Muscle of back (tissue), 11 donors: ENCODE data around the gene PHGDH. TPM values are rescaled to one million over a fixed set of nuclear protein-coding genes. Genes with fewer than 3 reads are reported as not detected.
"Not testable (repeated sequence)": the region's sequence is repeated elsewhere in the genome, so short reads cannot be mapped to it uniquely, and the experiment has no call there.

ENCODE experiments used
- DNase-seq, 3 donors: peaks; one replicate each; pipeline versions ENCODE4 v3.0.0 to v3.0.0-alpha.2; 2013
- polyA plus RNA-seq, 10 donors: library from polyadenylated mRNA; unstranded; fragments of 120-200 nt; gene quantifications; one replicate each; pipeline ENCODE4 v1.2.1, GENCODE V29; 2013; ENCODE audit not compliant: insufficient read length in 10 of 10

The PHGDH gene
- polyA plus RNA-seq, 10 donors, result 54.5 to 120 (median 70.8) TPM

DNA sequence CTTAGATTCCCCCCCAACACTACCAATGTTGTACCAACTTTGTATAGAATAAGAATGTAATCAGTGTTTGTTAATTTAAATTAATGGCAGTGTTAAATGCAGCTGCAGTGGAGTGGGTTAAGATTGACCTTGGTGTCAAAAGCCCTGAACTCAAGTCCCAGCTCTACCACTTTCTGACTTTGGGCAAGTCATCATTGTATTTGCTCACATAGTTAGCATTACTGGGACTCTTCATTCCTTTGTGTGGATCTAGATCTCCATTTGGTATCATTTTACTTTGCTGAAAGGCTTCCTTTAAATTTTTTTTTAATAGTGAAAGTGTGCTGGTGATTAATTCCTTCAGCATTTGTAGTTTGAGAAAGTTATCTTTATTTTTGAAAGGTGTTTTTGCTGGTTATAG is 22.2 kb upstream of the PHGDH start:
- DNase-seq, result no peak

DNA sequence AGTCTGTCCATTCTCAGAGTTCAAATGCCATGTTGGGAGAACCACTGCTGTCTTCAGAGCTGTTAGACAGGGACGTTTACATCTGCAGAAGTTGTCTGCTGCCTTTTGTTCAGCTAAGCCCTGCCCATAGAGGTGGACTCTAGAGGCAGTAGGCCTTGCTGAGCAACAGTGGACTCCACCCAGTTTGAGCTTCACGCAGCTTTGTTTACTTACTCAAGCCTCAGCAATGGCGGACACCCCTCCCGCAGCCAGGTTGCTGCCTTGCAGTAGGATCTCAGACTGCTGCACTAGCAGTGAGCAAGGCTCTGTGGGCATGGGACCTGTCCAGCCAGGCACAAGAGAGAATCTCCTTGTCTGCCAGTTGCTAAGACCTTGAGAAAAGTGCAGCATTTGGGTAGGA is 14.9 kb upstream of the PHGDH start:
- DNase-seq, result not testable (repeated sequence)

DNA sequence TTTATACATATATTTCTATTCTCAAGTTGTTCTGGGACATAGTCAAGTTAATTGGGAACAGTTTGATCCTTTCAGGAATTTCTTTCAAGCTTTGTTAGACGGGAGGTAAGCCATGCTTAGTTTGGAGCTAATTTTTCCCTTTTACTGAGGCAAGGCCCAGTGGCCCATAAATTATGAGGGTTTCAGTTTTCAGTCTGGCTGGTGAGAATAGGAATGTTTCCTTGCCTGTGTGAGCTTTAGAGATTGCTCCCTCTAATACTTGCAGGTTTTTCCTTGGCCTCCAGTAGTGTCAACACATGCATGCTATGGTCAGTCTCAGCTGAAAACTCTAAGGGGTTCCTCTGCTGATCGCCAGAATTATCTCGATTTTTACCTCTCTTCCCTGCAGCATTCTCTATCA is 14.1 kb upstream of the PHGDH start:
- DNase-seq, result no peak

DNA sequence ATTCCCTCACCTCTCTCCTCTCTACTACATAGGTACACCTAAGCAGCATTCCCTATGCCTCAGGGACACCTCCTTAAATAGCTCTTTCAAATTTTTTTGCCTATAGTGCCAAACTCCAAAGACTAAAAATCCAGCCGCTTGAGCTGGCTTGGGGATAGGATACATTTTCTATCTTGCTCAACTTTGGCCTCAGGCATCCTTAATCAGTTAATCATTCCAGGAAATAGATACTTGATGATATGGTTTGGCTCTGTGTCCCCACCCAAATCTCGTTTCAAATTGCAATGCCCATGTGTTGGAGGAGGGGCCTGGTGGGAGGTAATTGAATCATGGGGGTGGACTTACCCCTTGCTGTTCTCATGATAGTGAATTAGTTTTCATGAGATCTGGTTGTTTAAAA is 11.4 kb upstream of the PHGDH start:
- no peak for DNase-seq

- no peak for DNase-seq
Measured at GRCh38 chr1:119701659-119702058, 10.1 kb upstream of the PHGDH start.

DNA sequence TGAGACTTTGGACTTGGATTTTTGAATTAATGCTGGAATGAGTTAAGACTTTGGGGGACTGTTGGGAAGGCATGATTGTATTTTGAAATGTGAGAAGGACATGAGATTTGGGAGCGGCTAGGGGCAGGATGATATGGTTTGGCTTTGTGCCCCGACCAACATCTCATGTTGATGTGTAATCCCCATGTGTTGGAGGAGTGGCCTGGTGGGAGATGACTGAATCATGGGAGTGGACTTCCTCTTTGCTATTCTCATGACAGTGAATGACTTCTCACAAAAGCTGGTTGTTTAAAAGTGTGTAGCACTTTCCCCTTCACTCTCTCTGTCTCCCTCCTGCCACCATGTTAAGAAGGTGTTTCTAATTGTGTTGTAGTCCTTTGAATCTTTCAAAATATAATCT is 9.3 kb upstream of the PHGDH start:
- DNase-seq, result peak in 1 of 3 donors; percentile 64

GRCh38 chr1:119703666-119704450 is 7.9 kb upstream of the PHGDH start:
- DNase-seq, result no peak

DNA sequence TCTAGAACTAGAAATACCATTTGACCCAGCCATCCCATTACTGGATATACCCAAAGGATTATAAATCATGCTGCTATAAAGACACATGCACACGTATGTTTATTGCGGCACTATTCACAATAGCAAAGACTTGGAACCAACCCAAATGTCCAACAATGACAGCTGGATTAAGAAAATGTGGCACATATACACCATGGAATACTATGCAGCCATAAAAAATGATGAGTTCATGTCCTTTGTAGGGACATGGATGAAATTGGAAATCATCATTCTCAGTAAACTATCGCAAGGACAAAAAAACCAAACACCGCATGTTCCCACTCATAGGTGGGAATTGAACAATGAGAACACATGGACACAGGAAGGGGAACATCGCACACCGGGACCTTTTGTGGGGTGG is 5.1 kb upstream of the PHGDH start:
- DNase-seq, result not testable (repeated sequence)

- not testable (repeated sequence) for DNase-seq
Measured at GRCh38 chr1:119711356-119711803, 354 bp upstream of the PHGDH start.

- DNase-seq, result peak; percentile 89 to 95 (median 93)
Measured at GRCh38 chr1:119712342-119713038, 756 bp downstream of the PHGDH start.

DNA sequence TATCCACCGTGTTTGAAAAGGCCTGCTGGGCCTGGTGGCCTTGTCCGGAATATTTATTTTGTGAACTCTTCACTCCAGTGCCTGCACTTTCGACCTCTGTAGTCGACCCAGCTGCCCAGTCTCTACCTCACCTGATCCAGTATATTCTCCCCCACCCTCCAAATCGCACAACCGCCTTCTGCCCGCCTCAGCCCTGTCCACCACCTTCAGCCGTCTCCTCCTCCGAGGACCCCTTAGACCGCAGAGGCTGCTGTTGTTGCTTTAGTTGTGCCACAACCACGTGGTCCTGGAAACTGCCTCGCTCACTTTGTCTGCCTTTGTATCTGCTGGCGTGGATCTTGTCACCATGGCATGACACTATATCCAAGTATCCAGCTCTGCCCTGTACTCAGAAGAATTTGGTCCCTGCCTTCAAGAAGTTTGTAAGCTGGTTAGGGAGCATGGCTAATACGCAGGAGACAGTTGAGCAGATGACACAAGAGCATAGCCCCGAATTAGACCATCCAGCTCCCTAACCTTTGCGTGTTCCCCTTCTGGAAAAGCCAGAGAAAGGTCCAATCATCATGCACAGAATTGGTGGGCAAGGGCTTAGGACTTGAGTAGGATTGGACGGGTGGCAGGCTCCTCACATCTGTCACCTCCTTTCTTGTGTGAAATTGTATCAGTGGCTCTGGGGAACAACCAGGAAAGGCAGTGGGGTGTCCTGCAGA is 1.5 kb downstream of the PHGDH start:
- DNase-seq, result peak; percentile 25 to 79 (median 37)

DNA sequence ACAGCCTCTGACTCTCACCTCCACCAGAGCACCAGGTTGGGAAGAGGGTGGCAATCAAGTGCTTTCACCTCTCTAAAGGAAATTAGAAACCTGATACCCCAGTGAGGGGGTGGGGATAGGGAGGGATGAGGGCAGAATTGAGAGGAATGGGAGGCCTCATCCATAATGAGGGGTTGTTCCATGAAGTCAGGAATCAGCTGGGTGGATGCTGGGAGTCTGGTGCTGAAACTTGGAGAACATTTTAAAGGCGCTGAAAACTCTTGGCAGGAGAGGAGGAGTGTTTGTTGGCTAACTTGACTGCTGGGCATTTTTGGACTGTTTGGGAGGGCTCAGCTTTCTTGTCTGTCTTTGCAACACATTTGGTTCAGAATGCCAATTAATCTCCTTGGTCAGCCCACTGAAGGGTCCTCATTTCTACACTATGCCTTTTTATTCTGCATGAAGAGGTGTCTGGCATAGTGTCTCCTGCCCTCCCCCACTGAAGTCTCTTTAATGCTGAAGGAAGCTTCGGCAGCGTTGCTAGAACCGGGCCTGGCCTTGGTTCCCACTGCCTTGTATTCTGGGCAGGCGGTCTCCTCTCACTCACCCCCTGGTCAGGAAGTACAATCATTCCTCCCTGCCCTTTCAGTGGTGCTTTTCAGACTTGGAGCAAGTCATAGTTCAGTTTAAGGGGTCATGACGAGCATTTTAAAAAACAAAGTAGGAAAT is 2.2 kb downstream of the PHGDH start:
- peak; percentile 27 to 73 (median 42) for DNase-seq

- peak in 1 of 3 donors; percentile 45 for DNase-seq
Measured at GRCh38 chr1:119714583-119714982, 2.8 kb downstream of the PHGDH start.

GRCh38 chr1:119715542-119715941 is 3.8 kb downstream of the PHGDH start:
- peak in 2 of 3 donors; percentile 16 to 42 for DNase-seq

GRCh38 chr1:119718409-119718808 is 6.7 kb downstream of the PHGDH start:
- no peak for DNase-seq

DNA sequence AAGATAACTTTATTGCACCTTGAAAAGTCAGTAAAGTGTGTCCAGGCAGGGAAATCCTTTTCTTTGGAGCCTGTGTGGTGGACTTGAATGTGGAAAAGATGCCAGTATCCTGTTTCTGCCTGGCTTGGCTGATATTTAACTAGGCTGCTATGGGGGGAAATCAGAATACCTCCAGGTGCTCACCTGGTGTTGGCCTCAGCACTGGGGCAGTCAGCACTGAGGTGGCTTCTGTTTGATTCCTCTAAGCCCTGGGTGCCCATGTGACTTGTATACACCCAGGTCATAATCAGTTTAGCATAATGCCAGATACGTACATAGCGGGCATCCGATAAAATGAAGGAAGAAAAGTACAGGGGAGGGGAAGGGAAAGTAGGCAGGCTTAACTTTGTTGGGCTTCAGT is 7.2 kb downstream of the PHGDH start:
- no peak for DNase-seq

- DNase-seq, result no peak
Measured at GRCh38 chr1:119720866-119721440, 9.2 kb downstream of the PHGDH start.

GRCh38 chr1:119721896-119722295 is 10.2 kb downstream of the PHGDH start:
- DNase-seq, result no peak

GRCh38 chr1:119724611-119725218 is 13.0 kb downstream of the PHGDH start:
- no peak for DNase-seq

DNA sequence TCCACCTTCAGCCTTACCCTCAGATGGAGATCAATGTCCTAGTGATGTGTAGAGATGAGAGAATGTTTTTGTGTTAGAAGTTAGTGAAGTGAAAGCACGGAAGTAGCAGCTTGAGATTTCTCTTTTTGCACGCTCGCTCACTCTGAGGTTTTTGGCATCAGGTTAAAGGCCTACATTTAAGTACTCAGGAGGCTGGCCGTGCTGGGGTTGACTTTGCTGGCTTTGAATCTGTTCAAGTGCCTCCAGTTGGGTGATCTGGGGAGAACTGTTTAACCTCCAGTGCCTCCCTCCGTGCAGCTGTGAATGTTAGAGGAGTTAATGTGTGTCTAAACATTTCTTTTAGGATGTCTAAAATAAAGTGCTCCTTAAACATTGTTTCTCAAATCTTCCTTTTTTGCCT is 13.9 kb downstream of the PHGDH start:
- DNase-seq, result no peak

GRCh38 chr1:119727991-119728390 is 16.3 kb downstream of the PHGDH start:
- DNase-seq, result no peak
